Measurements from ENCODE around the gene NKX1-1.
"Not testable (repeated sequence)": the region's sequence is repeated elsewhere in the genome, so short reads cannot be mapped to it uniquely, and the experiment has no call there.

NKX1-1 gene

DNA sequence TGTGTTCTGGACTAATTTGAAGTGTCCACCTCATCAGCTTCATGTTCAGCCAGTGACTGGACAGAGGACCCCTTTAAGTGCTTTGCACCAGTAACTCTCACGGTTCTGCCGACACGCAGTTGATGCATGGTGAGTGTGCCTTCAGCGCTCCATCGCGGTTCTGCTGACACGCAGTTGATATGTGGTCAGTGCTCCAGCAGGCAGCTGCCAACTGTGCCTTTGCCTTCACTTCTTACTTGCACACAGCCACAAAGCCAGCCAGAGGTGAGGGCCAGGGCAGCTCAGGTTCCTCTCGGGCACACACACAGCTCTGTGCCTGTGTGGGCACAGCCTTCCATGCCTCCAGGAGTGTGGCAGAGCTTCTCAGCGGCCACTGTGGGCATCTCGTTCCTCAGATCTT, 12.4 kb downstream of the NKX1-1 start:
- no peak for DNase-seq

DNA sequence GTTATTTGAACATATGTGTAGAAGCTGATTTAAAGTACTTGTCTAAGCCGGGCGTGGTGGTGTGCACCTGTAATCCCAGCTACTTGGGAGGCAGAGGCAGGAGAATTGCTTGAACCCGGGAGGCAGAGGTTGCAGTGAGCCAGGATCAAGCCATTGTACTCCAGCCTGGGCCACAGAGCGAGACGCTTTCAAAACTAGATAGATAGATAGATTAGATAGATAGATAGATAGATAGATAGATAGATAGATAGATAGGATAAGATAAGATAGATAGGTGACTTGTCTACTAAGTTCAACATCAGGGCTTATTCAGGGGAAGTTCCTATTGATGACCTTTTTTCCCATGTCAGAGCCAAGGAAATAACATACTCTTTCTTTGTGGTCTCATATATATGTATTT, 12.9 kb downstream of the NKX1-1 start:
- not testable (repeated sequence) for DNase-seq

DNA sequence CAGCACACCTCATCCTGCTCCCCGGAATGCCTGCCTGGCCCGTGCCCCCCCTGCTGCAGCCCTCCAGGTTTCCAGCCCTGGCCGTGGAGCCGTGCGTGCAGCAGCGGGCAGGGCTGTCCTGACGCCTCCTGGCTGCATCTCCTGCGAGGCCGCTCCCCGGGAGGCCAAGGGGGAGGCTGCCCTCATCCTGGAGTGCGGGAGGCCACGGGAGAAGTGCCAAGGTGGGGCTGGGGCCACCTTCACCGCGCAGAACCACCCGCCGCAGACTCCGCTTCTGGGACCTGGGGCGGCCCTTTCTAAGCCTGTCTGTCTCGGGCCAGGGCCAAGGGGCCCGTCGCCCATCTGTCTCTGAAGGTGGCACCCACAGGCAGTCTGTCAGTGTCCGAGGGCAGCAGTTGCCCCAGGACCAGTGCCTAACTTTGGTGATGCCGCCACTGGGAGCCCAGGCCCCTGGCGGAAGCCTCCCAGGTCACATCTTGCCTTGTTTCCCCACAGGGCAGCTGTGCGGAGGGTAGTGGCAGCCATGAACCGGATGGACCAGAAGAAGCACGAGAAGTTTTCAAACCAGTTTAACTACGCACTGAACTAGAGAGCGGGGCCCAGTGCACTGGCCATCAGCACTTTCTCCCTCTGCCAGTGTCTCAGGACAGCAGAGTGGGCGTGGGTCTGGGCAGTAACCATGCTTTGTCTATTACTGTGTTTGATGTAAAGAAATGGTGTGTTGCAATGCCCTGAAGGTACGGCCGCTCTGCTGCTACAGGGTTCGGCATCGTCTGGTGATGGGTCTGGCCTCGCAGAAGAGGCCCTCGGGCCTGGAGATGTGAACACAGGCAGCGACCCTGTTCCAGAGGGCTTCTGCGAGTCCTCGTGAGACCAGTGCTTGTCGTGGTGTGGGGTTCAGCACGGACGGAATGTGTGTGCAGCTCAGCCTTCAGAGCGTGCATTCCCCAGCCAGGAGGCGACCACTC, 20.6 kb downstream of the NKX1-1 start:
- DNase-seq = no peak

DNA sequence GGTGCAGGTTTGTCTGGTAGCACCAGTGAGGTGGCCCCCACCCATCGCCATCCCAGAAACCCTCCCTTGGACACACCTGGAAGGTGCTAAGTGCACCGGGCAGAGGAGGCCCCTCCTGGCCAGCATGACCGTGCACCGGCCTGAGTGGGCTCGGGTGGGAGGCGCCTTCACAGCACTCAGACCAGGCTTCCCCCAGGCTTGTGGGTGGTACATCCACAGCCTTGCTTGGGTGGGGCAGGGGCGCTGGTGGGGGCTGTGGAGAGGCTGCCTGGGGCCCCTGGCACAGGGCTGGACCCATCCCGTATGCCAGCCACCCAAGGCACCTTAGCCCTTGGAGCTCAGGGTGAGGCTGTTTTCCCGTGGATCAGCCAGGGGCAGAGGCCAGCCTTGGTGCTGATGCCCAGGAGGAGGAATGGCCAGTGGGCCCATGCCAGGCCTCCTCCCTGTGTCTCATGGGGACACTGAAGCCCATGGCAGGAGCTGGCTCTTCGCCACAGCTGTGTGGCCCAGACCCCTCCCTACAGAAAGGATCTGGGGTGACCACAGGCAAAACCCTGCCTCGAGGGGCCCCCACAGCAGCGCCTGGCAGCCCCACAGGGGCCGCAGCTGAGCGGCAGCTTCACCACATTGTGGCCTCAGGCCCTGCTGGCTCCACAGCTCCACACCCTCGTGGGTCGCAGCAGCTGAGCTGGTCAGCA, 21.4 kb downstream of the NKX1-1 start:
- DNase-seq = no peak

DNA sequence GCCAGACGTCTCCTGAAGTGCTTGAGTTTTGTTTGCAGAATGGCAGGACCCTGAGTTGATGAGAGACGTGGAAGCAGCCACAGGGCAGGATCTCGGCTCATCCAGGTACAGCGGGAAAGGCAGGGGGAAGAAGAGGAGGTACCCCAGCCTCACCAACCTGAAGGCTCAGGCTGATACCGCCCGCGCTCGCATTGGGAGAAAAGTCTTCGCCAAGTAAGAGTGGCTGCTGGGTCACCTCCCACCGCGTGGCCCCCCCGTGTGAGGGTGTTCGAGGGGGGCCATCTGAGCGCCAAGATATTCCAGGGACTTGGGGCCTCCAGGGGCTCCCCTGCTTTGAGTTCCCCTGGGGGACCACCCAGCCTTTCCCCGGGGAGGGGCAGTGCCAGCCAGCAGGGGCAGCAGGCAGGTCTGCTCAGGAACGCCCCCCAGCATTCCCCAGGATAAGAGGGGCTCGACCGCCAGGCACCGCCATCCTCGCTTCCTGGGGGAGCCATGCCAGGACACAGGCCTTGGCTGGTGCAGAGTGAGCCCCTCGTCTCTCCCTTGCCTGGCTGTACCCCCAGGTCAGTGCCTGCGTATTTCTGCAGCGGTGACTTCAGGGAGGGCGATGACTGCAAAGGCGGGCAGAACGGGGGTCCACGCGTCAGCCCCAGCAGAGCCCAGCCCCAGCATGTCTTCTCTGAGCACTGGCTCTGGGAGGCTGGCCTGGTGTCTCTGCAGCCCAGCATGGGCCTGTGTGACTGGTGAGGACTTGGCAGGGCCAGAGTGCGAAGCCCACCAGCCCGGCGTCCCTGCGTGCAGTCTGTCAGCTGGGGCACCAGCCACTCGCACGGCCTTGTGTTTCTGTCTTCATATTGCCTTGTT, 22.3 kb downstream of the NKX1-1 start:
- DNase-seq = no peak

DNA sequence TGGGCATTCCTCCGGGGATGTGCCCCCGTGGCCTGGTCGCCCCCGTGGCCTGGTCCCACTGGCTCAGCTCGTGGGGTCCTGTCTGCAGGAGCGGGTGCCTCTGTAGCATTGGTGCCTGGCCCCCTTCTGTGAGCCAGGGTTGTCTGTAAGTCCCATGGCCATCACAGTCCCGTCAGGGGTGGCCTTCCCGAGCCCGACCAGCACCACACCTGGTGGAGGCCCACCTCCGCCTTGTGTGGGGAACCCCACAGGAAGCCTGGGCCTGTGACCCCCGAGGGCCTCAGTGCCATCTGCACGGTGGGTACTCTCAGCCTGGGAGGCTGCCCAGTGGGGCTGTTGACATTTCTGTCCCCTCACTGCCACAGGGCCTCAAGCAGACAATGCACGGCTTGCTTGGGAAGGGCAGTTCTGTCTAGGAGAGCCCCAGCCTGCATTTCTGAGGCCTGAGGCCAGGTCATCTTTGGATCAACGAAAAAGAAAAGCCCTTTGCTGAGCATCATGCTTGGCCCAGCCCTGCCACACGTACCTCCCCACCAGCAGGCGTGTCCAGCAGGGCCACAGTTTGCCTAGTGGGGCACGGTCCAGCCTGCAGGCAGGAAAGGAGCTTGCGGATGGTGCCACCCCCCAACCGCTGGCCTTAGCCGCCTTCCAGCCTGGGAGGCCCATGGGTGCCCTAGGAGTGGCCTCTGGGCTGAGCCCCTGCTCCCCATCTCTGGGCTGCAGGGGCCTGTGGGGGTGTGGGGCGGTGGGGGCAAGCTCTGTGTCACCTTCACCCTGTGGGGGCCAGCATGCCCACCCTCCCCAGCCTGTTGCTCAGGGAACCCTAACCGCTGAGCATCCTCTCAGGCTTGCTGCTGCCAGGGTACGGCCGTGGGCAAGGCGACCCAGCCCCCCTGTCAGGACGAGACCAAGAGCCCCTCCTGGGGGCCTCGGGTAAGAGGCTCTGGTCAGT, 23.2 kb downstream of the NKX1-1 start:
- no peak for DNase-seq

DNA sequence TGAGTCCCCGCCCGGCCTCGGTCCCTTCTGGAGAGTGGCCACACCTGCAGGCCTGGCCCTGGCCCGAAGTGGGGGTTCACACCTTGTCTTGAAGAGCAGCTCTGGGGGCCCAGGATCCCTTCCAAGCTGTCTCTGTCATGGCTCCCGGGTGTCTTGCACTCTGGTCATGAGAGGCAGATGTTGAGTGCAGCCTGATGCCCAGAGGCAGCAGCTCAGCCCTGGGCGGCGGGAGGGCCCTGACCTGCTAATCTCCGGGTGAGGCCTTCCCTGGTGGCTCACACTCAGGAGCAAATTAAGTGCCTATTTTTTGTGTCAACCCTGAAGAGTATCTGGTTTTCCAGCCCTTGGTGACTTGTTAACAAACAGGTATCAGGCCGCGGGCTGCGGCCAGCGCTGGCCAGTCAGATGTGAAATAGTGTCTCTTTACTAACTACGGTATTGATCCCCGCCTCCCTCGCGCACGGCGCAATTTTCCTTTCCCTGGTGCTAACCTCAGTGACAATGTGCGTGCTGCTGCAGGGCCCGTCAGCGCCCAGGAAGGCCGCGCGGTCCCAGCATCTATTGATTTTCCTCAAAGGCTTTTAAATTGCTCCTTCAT, 24.2 kb downstream of the NKX1-1 start:
- DNase-seq = no peak

DNA sequence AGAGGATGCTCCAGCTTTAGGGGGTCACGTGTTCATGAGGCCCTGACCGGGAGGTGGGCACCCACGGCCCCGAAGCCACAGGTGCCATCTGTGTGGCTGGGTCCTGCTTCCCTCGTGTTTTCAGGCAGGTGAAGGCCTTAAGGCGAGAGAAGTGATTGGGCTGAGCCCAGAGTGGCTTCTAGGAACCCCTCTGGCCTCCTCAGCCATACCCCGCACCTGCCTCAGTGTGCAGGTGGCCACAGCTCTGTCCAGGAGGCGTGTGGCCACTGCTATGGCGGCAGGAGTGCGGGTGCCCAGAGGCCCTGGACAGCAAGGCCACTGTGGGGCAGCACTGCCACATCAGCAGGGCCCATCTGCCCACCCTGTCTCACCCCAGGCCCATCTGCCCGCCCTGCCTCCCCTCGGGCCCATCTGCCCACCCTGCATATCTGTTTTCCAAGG, 25.0 kb downstream of the NKX1-1 start:
- DNase-seq = no peak

DNA sequence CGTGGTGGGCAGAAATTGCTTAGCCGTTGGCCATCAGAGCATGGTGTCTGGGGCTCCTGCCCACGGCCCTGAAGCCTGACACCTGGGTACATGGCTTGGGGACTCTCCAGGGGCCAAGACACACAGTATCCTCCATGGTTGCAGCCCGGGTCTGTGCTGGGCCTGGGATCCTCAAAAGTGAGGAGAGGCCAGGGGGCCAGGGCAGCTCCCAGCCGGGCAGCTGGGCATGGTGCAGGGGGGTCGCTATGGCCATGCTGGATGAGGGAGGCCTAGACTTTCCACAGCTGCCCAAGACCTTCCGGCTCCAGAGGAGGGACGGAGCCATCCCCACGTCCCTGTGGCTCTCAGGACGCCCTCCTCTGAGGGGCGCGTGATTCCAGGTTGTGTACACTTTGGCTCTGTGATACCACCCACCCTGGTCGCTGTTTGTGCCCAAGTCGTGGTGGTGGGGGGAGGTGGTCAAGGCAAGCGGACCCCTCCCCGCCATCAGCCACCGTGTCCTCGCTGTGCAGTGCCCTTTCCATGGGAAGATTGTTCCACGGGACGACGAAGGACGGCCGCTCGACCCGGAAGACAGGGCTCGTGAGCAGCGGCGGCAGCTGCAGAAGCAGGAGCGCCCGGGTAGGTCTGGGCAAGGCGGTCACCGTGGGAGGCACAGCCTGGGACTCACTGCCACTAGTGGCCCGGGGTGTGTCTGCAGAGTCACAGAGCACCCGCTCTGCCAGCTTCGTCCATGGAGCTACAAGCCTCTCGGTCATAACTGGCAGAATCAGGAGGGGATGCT, 25.7 kb downstream of the NKX1-1 start:
- DNase-seq = no peak

DNA sequence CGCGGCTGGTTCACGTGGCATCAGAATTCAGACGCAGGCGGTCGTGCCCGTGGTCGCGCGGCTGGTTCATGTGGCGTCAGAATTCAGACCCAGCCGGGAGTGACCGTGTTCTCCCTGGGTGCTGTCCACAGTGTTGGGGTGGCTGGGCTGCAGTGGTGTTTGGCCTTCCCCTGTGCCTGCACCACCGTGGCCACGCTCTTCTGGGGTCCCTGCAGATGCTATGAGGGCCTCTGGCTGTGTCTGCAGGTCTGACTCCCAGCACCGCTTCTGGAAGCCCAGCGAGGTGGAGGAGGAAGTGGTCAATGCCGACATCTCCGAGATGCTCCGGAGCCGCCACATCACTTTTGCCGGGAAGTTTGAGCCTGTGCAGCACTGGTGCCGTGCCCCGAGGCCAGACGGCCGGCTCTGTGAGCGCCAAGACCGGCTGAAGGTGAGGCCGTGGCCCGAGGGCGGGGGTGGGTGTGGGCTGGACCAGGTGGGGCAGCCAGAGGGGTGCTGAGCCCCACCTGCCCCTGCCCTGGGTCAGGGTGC, 26.4 kb downstream of the NKX1-1 start:
- DNase-seq = no peak

DNA sequence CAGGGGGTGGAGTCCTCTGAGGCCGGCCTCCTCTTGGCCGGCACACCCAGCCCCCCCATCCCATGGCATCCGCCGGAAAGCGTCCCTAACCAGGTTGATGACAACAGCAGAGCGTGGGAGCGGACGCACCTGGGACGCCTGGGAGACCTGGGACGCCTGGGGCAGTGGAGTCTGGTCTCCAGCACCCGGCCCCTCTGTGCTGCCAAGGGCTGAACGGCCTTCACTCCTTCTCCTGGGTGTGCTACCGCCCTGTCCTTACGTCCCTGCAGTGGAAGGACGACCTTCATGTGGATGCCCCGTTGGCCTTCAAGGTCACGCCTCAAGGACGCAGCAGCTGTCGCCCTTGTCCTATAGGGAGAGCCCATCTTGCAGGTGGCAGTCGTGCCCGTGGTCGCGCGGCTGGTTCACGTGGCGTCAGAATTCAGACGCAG, 26.9 kb downstream of the NKX1-1 start:
- DNase-seq = no peak

DNA sequence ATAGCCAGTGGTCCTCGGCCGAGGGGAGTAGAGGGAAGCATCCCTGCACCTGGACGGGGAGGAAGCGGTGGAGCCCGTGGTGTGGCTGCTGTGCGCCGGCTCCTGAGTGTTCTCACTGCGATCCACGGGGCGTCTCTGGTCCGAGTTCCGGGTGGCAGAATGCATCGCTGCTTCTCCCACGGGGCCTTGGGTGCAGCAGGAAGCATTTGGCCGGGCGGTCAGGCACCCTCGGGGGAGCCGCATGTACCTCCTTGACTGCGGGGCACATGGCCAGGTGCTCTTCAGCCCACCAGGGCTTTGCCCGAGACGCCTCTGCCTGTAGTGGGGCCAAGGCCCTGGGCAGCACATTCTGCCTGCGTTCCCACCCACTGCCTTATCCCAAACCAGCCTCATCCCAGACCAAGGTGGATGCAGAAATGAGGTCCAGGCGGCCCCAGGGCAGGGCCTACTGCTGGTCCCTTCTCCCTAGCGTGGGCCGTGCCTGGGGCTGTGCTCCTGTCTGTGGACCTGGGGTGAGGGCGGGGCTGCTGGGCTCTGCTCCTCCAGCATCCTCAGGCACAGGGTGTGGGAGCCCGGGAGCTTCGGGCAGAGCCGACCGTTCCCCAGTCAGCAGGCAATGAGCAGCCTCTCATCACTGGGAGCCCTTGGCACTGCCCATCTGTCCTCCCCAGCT, 27.5 kb downstream of the NKX1-1 start:
- no peak for DNase-seq

DNA sequence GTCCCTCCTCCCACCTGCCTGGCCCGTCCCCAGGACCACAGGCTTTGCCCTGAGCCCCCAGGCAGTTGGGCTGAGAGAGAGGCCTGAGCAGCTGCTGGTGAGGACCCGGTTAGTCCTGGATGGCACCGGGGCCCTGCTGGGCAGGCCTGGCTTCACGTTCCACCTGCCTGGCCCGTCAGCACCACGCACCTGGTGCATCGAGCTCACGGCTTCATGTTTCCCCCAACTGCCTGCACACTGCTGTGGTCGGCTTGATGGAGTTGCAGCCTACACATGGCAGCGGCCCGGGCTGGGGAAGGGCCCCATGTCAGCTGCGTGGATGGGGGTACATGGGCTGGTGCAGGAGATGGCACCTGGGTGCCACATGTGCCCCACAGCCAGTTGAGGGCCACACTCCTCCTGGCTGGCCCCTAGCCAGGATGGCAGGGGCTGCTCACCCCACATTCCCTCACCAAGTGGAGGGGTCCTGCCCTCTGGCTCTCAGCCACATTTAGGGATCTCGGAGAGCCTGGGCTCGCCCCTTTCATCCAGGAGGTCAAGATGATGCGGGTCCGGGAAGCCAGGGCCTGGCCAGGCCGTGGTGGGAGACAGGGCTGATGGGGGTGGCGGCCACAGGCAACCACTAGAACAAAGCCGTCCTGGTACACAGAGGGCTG, 28.5 kb downstream of the NKX1-1 start:
- no peak for DNase-seq

DNA sequence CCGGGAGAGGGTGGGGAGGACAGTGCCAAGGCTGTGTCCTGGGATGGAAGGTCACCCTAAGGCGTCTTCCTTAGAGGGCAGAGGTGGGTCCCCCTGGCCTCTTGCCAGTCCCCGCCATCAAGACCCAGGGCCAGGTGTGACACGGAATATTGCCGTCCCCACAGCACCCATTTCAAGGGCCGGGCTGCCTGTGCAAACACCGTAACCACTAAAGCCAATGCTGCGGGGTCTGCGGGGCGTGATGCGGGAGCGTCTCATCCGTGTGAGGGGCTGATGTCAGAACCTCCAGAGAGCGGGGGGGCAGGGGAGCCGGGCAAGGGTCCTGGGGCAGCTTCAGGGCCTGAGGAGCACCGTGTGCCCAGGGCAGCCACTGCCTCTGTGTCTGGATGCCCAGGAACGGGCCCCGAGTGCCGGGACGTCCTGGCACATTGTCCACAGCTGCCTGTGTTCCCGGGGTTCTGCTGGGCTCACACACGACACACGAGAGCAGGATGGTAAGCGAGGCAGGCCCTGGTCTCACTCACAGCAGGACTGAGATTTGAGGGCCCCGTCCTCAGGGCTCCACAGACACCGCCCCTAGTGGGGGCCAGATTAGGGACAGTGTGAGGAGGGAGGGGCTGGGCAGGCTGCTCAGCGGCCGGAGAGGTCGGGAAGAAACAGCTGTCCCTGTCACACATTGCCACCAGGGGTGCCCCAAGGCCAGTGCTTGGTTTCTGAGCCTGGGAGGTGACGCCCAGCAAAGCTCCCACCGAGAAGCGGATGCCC, 29.2 kb downstream of the NKX1-1 start:
- DNase-seq = no peak

DNA sequence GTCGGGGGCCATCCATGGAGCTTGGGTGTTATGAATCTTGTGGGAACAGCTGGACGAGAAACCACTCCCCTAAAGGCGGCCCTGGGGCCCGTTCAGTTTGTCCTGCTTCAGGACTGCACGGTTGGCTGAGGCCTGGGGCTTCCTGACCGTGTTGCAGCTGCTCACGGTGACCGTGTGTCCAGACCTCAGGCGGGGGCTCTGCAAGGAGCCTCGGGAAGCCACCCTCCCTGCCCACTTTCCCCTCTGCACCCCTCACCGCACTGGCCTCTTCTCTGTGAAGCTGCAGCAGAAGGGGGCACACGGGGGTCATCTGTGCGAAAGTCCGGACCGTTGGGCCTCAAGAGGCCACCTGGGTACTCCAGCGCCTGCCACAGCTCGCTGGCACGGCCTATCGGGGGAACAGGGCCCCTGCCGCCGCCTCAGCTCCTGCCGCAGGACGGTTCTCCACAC, 29.8 kb downstream of the NKX1-1 start:
- DNase-seq = no peak

DNA sequence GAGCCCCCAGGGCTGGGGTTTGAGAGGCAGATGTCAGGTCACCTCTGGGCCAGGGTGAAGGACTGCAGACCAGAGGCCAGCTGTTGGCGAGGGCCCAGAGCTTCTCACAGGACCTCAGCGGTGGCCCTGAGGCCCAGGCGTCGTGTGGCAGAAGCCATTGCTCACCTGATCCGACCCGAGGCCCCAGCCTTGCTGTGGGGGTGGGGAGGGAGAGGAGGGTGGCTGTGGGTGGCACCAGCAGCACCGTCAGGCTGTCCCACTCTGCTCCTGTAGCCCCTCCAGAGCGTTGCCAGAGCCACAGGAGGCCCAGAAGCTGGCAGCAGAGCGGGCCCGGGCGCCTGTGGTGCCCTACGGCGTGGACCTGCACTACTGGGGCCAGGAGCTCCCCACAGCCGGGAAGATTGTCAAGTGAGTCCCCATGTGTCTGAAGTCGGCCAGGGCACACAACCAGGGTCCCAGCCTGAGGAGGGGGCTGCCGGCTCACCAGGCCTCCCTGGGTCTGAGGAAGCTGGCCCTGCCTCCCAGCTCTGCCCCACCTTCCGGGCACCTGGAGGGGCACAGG, 30.4 kb downstream of the NKX1-1 start:
- DNase-seq = no peak
